HEK293 (cell line): ENCODE measurements around the gene CLCNKA.
"Not testable (repeated sequence)": the region's sequence is repeated elsewhere in the genome, so short reads cannot be mapped to it uniquely, and the experiment has no call there.

ENCODE experiments used
- ATF2 ChIP-seq: fragments of 450-650 bp; formaldehyde crosslinking; IDR thresholded peaks from 2 replicates; pipeline ENCODE4 v1.5.1; 2016; ENCODE audit warnings: missing biosample characterization, missing genetic modification characterization, low read depth
- CTCF ChIP-seq: fragments of 450-650 bp; formaldehyde crosslinking; IDR thresholded peaks from 2 replicates; pipeline ENCODE4 v1.5.1; 2016; ENCODE audit warnings: missing biosample characterization, missing genetic modification characterization
- PRDM2 ChIP-seq: fragments of 450-650 bp; formaldehyde crosslinking; IDR thresholded peaks from 2 replicates; pipeline ENCODE4 v1.5.1; 2016; ENCODE audit warnings: missing biosample characterization, missing genetic modification characterization, borderline replicate concordance
- RBAK ChIP-seq: fragments of 450-650 bp; formaldehyde crosslinking; IDR thresholded peaks from 2 replicates; pipeline ENCODE4 v1.5.1; 2016; ENCODE audit warnings: missing biosample characterization, missing genetic modification characterization
- ZBTB7A ChIP-seq: fragments of 450-650 bp; formaldehyde crosslinking; IDR thresholded peaks from 2 replicates; pipeline ENCODE4 v1.5.1; 2016; ENCODE audit warnings: low read depth, missing biosample characterization, missing genetic modification characterization
- ZNF184 ChIP-seq: fragments of 450-650 bp; IDR thresholded peaks from 2 replicates; pipeline ENCODE4 v1.5.1; 2018; ENCODE audit warnings: missing biosample characterization, mild to moderate bottlenecking, missing genetic modification characterization
- ZNF426 ChIP-seq: fragments of 450-650 bp; formaldehyde crosslinking; IDR thresholded peaks from 2 replicates; pipeline ENCODE4 v1.5.1; 2017; ENCODE audit warnings: missing biosample characterization, missing genetic modification characterization, mild to moderate bottlenecking, inconsistent platforms, moderate library complexity
- ZNF488 ChIP-seq: fragments of 450-650 bp; formaldehyde crosslinking; IDR thresholded peaks from 2 replicates; pipeline ENCODE4 v1.5.1; 2016; ENCODE audit warnings: missing biosample characterization, missing genetic modification characterization
- ZNF660 ChIP-seq: fragments of 450-650 bp; IDR thresholded peaks from 2 replicates; pipeline ENCODE4 v1.5.1; 2018; ENCODE audit warnings: missing biosample characterization, mild to moderate bottlenecking, missing genetic modification characterization
- ZNF791 ChIP-seq: fragments of 450-650 bp; formaldehyde crosslinking; IDR thresholded peaks from 2 replicates; pipeline ENCODE4 v1.5.1; 2016; ENCODE audit warnings: missing biosample characterization, missing genetic modification characterization
- ZNF830 ChIP-seq: fragments of 450-650 bp; IDR thresholded peaks from 2 replicates; pipeline ENCODE4 v1.5.0; 2018; ENCODE audit warnings: missing biosample characterization, missing genetic modification characterization, low read depth, mild to moderate bottlenecking, moderate library complexity

- not testable (repeated sequence) for TF ChIP-seq RBAK (tag by site-specific recombination); ZNF426 (tag by site-specific recombination); ZNF184 (tag by site-specific recombination); ZBTB7A (tag by site-specific recombination); PRDM2 (tag by site-specific recombination); ZNF830; CTCF; ATF2 (tag by site-specific recombination); ZNF791; ZNF660 (tag by site-specific recombination); ZNF488 (tag by site-specific recombination)
Measured at GRCh38 chr1:16033103-16033632, 11.3 kb downstream of the CLCNKA start.
